ENCODE data around the gene TRIM7.
"Not testable (repeated sequence)": the region's sequence is repeated elsewhere in the genome, so short reads cannot be mapped to it uniquely, and the experiment has no call there.

Gene TRIM7

GRCh38 chr5:181192337-181193046 is 12.5 kb downstream of the TRIM7 start:
- no peak for DNase-seq (ENCODE audit: low read depth)

- DNase-seq (ENCODE audit: low read depth), result peak; percentile 92
These were observed 13.3 kb downstream of the TRIM7 start for GRCh38 chr5:181191526-181192336.

- no peak for DNase-seq (ENCODE audit: low read depth)
These were observed 14.1 kb downstream of the TRIM7 start for GRCh38 chr5:181190711-181191525.

GRCh38 chr5:181189962-181190710 is 14.9 kb downstream of the TRIM7 start:
- DNase-seq (ENCODE audit: low read depth), result no peak

GRCh38 chr5:181189363-181189961 is 15.5 kb downstream of the TRIM7 start:
- no peak for DNase-seq (ENCODE audit: low read depth)

- peak; percentile 77 for DNase-seq (ENCODE audit: low read depth)
These were observed 16.2 kb downstream of the TRIM7 start for GRCh38 chr5:181188700-181189362.

- no peak for DNase-seq (ENCODE audit: low read depth)
These were observed 17.3 kb downstream of the TRIM7 start for GRCh38 chr5:181187500-181188213.

- no peak for DNase-seq (ENCODE audit: low read depth)
These were observed 18.0 kb downstream of the TRIM7 start for GRCh38 chr5:181186986-181187499.

GRCh38 chr5:181186022-181186421 is 19.0 kb downstream of the TRIM7 start:
- DNase-seq (ENCODE audit: low read depth), result no peak

GRCh38 chr5:181185560-181185959 is 19.4 kb downstream of the TRIM7 start:
- no peak for DNase-seq (ENCODE audit: low read depth)

GRCh38 chr5:181184845-181185216 is 20.2 kb downstream of the TRIM7 start:
- no peak for DNase-seq (ENCODE audit: low read depth)

GRCh38 chr5:181182651-181183050 is 22.3 kb downstream of the TRIM7 start:
- no peak for DNase-seq (ENCODE audit: low read depth)

GRCh38 chr5:181181650-181182565 is 23.1 kb downstream of the TRIM7 start:
- DNase-seq (ENCODE audit: low read depth), result no peak

- DNase-seq (ENCODE audit: low read depth), result not testable (repeated sequence)
These were observed 27.4 kb downstream of the TRIM7 start for GRCh38 chr5:181177559-181177958.

- no peak for DNase-seq (ENCODE audit: low read depth)
These were observed 28.6 kb downstream of the TRIM7 start for GRCh38 chr5:181176254-181176952.

GRCh38 chr5:181173420-181174342 is 31.3 kb downstream of the TRIM7 start:
- DNase-seq (ENCODE audit: low read depth), result no peak

- no peak for DNase-seq (ENCODE audit: low read depth)
These were observed 32.0 kb downstream of the TRIM7 start for GRCh38 chr5:181173027-181173419.
